OCI-LY7 (cell line): ENCODE measurements around the gene TYROBP. TPM values are rescaled to one million over a fixed set of nuclear protein-coding genes. Genes with fewer than 3 reads are reported as not detected.

Experiments used
- BruUV-seq: library from RNA; stranded (reverse); fragments of 400-500 nt; replicated peaks from 2 replicates; lab custom pipeline; 2021; lab: Mats Ljungman, UMichigan
- CTCF ChIA-PET: fragments of 300-600 bp; sonication (Branson Sonifier 250); formaldehyde crosslinking; loops from one replicate; lab custom pipeline; 2022; ENCODE audit warnings: antibody characterized with exemption; ENCODE audit not compliant: unreplicated experiment; lab: Charles Lee
- POLR2A ChIA-PET: fragments of 300-600 bp; sonication (Branson Sonifier 250); formaldehyde crosslinking; loops from one replicate; lab custom pipeline; 2022; ENCODE audit warnings: antibody characterized with exemption; lab: Charles Lee
- DNase-seq: peaks from one replicate; pipeline ENCODE4 v3.0.0-alpha.2; 2015; ENCODE audit warnings: low spot score
- H2AFZ ChIP-seq: fragments of 200-600 bp; sonication (generic), shearing (Covaris generic); 2 replicates; pipeline ENCODE4 v1.6.1; 2014; ENCODE audit warnings: mild to moderate bottlenecking, antibody characterized with exemption, low read length, moderate library complexity
- H3K27ac ChIP-seq: fragments of 200-600 bp; sonication (generic); 2 replicates; pipeline ENCODE4 v1.5.1; 2014; ENCODE audit warnings: mixed run types, low read depth, mild to moderate bottlenecking, moderate library complexity, low read length, inconsistent platforms; ENCODE audit not compliant: poor library complexity, severe bottlenecking
- H3K36me3 ChIP-seq: fragments of 200-600 bp; sonication (generic); 2 replicates; pipeline ENCODE4 v1.6.1; 2014; ENCODE audit warnings: mild to moderate bottlenecking, antibody characterized with exemption, low read length, moderate library complexity, mixed read lengths; ENCODE audit not compliant: insufficient read depth
- H3K4me1 ChIP-seq: fragments of 200-600 bp; sonication (generic); 2 replicates; pipeline ENCODE4 v1.5.1; 2014; ENCODE audit warnings: mild to moderate bottlenecking, low read length; ENCODE audit not compliant: insufficient read depth, poor library complexity, severe bottlenecking
- H3K4me2 ChIP-seq: fragments of 200-600 bp; sonication (generic); 2 replicates; pipeline ENCODE4 v1.6.1; 2014; ENCODE audit warnings: mild to moderate bottlenecking, low read length
- H3K4me3 ChIP-seq: fragments of 200-600 bp; sonication (generic); 2 replicates; pipeline ENCODE4 v1.5.1; 2014; ENCODE audit warnings: mild to moderate bottlenecking, low read depth, low read length; ENCODE audit not compliant: poor library complexity, severe bottlenecking
- H3K79me2 ChIP-seq: fragments of 200-600 bp; sonication (generic); 2 replicates; pipeline ENCODE4 v1.6.1; 2016; ENCODE audit warnings: low read depth, mild to moderate bottlenecking, low read length, moderate library complexity, mixed read lengths; ENCODE audit not compliant: insufficient read depth
- H3K9me2 ChIP-seq: fragments of 200-600 bp; sonication (generic); 2 replicates; pipeline ENCODE4 v1.6.1; 2016; ENCODE audit warnings: mild to moderate bottlenecking, low read length, mixed read lengths; ENCODE audit not compliant: insufficient read depth
- H3K9me3 ChIP-seq: fragments of 200-600 bp; sonication (generic); 2 replicates; pipeline ENCODE4 v1.6.1; 2014; ENCODE audit warnings: mild to moderate bottlenecking, mixed run types, low read length, mixed read lengths
- H4K20me1 ChIP-seq: fragments of 200-600 bp; sonication (generic); 2 replicates; pipeline ENCODE4 v1.6.1; 2014; ENCODE audit warnings: mild to moderate bottlenecking, antibody characterized with exemption, low read length, moderate library complexity, mixed read lengths; ENCODE audit not compliant: insufficient read depth
- EZH2phosphoT487 ChIP-seq: fragments of 200-600 bp; sonication (generic); IDR thresholded peaks from 2 replicates; pipeline ENCODE4 v1.6.1; 2018; ENCODE audit warnings: low read depth, borderline replicate concordance, mild to moderate bottlenecking, mixed run types, antibody characterized with exemption, low read length, moderate library complexity, mixed read lengths
- intact Hi-C: fragments of 100-400 bp; cut with micrococcal nuclease; formaldehyde crosslinking; loops from one replicate; pipeline ENCODE4 v1.10.0; 2022; ENCODE audit not compliant: unreplicated experiment
- total RNA-seq, 2 experiments: library from RNA; depleted of rRNA in 1 of 2; stranded (reverse); fragments of >200 nt in 1 of 2; shearing (Covaris generic) in 1 of 2; gene quantifications; 2 replicates each; pipeline ENCODE4 v1.2.3, GENCODE V29; 2014 to 2022
- TF ChIP-seq, protein P1 (sequence below): fragments of 200-600 bp; sonication (generic); conservative IDR thresholded peaks from 2 replicates; pipeline ENCODE4 v1.5.1; 2014; ENCODE audit warnings: mild to moderate bottlenecking, antibody characterized with exemption, low read length, moderate library complexity, mixed read lengths

Gene TYROBP
- total RNA-seq, 2 experiments from 2014 or later, result not detected

DNA sequence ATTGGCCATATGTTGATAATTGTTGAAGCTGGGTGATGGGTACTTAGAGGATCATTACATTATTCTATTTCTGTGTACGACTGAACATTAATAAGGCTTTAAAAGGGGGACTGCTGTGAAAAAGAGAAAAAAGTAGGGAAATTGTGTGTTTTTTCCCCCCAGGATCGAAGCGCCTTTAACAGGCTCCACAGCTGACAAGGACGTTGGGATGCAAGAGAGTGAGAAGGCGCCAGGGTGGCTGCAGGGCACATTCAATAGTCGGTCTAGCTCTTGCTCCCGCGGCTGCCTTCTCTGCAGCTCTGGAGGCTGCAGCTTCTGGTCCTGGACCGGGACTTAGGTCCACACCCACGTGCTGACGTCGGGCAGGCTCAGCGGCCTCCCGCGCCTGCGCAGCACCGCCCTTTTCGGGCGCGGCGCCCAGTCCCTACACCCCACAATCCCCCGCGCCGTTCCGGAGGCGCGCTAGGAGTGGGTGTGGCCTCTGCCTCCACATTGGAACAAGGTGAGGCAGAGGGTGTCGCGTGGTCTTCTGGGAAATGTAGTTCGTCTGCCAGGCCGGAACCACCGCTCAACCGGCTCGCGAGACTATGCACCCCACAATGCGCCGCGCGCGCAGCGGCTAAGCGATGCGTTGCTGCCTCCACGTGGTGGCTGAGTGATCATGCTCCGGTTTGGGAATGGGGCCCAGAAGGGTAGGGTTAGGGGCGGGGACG is 23.2 kb upstream of the TYROBP start:
- TF ChIP-seq, protein P1, sequence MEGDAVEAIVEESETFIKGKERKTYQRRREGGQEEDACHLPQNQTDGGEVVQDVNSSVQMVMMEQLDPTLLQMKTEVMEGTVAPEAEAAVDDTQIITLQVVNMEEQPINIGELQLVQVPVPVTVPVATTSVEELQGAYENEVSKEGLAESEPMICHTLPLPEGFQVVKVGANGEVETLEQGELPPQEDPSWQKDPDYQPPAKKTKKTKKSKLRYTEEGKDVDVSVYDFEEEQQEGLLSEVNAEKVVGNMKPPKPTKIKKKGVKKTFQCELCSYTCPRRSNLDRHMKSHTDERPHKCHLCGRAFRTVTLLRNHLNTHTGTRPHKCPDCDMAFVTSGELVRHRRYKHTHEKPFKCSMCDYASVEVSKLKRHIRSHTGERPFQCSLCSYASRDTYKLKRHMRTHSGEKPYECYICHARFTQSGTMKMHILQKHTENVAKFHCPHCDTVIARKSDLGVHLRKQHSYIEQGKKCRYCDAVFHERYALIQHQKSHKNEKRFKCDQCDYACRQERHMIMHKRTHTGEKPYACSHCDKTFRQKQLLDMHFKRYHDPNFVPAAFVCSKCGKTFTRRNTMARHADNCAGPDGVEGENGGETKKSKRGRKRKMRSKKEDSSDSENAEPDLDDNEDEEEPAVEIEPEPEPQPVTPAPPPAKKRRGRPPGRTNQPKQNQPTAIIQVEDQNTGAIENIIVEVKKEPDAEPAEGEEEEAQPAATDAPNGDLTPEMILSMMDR, result peak; percentile 95
- no peak for TF ChIP-seq EZH2phosphoT487
- H3K9me3 ChIP-seq, result no peaks in the 10 kb centered on the region
- intact Hi-C loops, result loop anchor here (1.0 kb wide), 6 partner anchors 32 to 237 kb away; partner anchors contain the start of genes PROSER3, THAP8 and WDR62

DNA sequence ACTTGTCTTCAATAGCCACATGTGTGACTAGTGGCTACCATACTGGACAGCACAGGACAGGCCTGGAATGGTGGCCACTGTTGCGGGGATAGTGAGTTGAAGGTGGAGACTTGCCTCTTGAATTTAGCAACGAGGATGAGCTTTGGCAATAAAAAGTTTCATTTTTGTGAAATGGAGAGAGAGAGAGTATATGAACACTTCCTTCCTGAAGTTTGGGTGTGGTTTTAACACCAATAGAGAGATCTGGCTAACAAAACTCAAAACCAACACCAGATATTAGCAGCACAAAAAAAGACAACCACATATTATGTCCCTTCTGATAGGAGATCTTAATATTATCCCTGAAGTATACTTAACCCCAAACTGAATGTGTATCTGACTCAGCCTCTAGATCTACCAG is 21.8 kb upstream of the TYROBP start:
- Histone ChIP-seq H3K36me3 (no peaks in the 10 kb centered on the region), H2AFZ (peak overlapping the region; percentile 32; the same call in 1 of the 2 replicates), H3K9me2 (no peaks in the 10 kb centered on the region), H3K4me2 (no peak overlapping the region), H3K79me2 (no peaks in the 10 kb centered on the region), H4K20me1 (no peaks in the 10 kb centered on the region), H3K4me1 (peaks cover 12% of the 10 kb centered on the region), H3K9me3 (0 out of 2 replicates have a peak, but pooled peaks cover 7% of the 10 kb centered on the region), H3K4me3 (no peak overlapping the region), H3K27ac (no peak overlapping the region)
- no TSS peak for BruUV-seq
- no peak for DNase-seq
- intact Hi-C loops, result no loop called here
- CTCF ChIA-PET, result no interaction called here
- TF ChIP-seq, protein P1, result no peak
- TF ChIP-seq EZH2phosphoT487, result no peak
- POLR2A ChIA-PET, result interaction anchor here (1.1 to 1.2 kb wide), 2 partner anchors 27 to 184 kb away, joined by 3 read pairs; partner anchors contain the start of genes PSENEN and U2AF1L4

More for the DNA sequence above, 23.2 kb upstream of the TYROBP start:
- no TSS peak for BruUV-seq
- Histone ChIP-seq H3K4me3 (peak overlapping the region; percentile 67), H3K4me1 (peaks cover 12% of the 10 kb centered on the region), H2AFZ (peak overlapping the region; percentile 72), H3K4me2 (peak overlapping the region; percentile 91), H3K79me2 (no peaks in the 10 kb centered on the region), H3K27ac (peak overlapping the region; percentile 61), H3K9me2 (no peaks in the 10 kb centered on the region), H3K36me3 (no peaks in the 10 kb centered on the region), H4K20me1 (no peaks in the 10 kb centered on the region)
- ChIA-PET POLR2A (interaction anchor here (0.6 to 1.0 kb wide), 5 partner anchors 15 to 247 kb away, joined by 3 to 8 read pairs (median 3); no protein-coding TSS in a partner anchor), CTCF (interaction anchor here (0.8 kb wide), 1 partner anchor 49 kb away, joined by 5 read pairs; no protein-coding TSS in a partner anchor)
- peak; percentile 100 for DNase-seq
